ENCODE measurements around the gene CD86.

CD86 gene

GRCh38 chr3:122092460-122093165 lies 37.5 kb downstream of the CD86 start:
- no peak for DNase-seq

- DNase-seq = no peak
Measured at GRCh38 chr3:122094125-122094524, 39.0 kb downstream of the CD86 start.

GRCh38 chr3:122094693-122095092 lies 39.5 kb downstream of the CD86 start:
- no peak for DNase-seq

- no peak for DNase-seq
Measured at GRCh38 chr3:122097141-122097540, 42.0 kb downstream of the CD86 start.

- no peak for DNase-seq
Measured at GRCh38 chr3:122098611-122099010, 43.4 kb downstream of the CD86 start.

- no peak for DNase-seq
Measured at GRCh38 chr3:122099255-122099654, 44.1 kb downstream of the CD86 start.

GRCh38 chr3:122100083-122100482 lies 44.9 kb downstream of the CD86 start:
- DNase-seq = no peak

GRCh38 chr3:122100591-122101463 lies 45.7 kb downstream of the CD86 start:
- peak in 1 of 2 experiments; percentile 18 for DNase-seq

- DNase-seq = peak; percentile 28 to 63
Measured at GRCh38 chr3:122101646-122102045, 46.5 kb downstream of the CD86 start.

- DNase-seq = no peak
Measured at GRCh38 chr3:122102191-122102935, 47.2 kb downstream of the CD86 start.

GRCh38 chr3:122103821-122104514 lies 48.8 kb downstream of the CD86 start:
- no peak for DNase-seq

- DNase-seq = no peak
Measured at GRCh38 chr3:122104515-122105194, 49.5 kb downstream of the CD86 start.

GRCh38 chr3:122105626-122106025 lies 50.5 kb downstream of the CD86 start:
- DNase-seq = peak; percentile 72 to 77

- no peak for DNase-seq
Measured at GRCh38 chr3:122107171-122107570, 52.0 kb downstream of the CD86 start.

- DNase-seq = no peak
Measured at GRCh38 chr3:122111974-122112373, 56.8 kb downstream of the CD86 start.

GRCh38 chr3:122112754-122113153 lies 57.6 kb downstream of the CD86 start:
- DNase-seq = no peak

GRCh38 chr3:122123850-122124249 lies 68.7 kb downstream of the CD86 start:
- no peak for DNase-seq

GRCh38 chr3:122132949-122133540 lies 77.9 kb downstream of the CD86 start:
- DNase-seq = no peak

GRCh38 chr3:122146466-122146865 lies 91.3 kb downstream of the CD86 start:
- no peak for DNase-seq

GRCh38 chr3:122148941-122149627 lies 93.9 kb downstream of the CD86 start:
- DNase-seq = no peak

- no peak for DNase-seq
Measured at GRCh38 chr3:122151480-122151879, 96.3 kb downstream of the CD86 start.

All from NCI-H187 (cell line).